IPS-20b (cell line): Measurements from ENCODE around the gene GPATCH2L.

ENCODE experiments used
- H3K27ac ChIP-seq: one replicate; pipeline ENCODE4 v1.5.1; 2013; ENCODE audit warnings: low read length
- H3K27me3 ChIP-seq: 2 replicates; pipeline ENCODE4 v1.6.1; 2013; ENCODE audit warnings: mild to moderate bottlenecking, low read length, inconsistent platforms; ENCODE audit not compliant: insufficient read depth
- H3K36me3 ChIP-seq: 2 replicates; pipeline ENCODE4 v1.6.1; 2013; ENCODE audit warnings: low read depth, mild to moderate bottlenecking, inconsistent platforms, low read length, moderate library complexity; ENCODE audit not compliant: insufficient read depth
- H3K4me1 ChIP-seq: 2 replicates; pipeline ENCODE4 v1.6.1; 2013; ENCODE audit warnings: mild to moderate bottlenecking, control low read depth, inconsistent platforms, low read length, moderate library complexity; ENCODE audit not compliant: insufficient read depth
- H3K4me3 ChIP-seq: 2 replicates; pipeline ENCODE4 v1.5.1; 2013; ENCODE audit warnings: mild to moderate bottlenecking, low read length, inconsistent platforms
- H3K9ac ChIP-seq: 2 replicates; pipeline ENCODE4 v1.6.1; 2013; ENCODE audit warnings: low read depth, mild to moderate bottlenecking, inconsistent platforms, low read length, moderate library complexity
- H3K9me3 ChIP-seq: 2 replicates; pipeline ENCODE4 v1.6.1; 2013; ENCODE audit warnings: mild to moderate bottlenecking, low read depth, low read length, inconsistent platforms; ENCODE audit not compliant: insufficient read depth

GPATCH2L gene

DNA sequence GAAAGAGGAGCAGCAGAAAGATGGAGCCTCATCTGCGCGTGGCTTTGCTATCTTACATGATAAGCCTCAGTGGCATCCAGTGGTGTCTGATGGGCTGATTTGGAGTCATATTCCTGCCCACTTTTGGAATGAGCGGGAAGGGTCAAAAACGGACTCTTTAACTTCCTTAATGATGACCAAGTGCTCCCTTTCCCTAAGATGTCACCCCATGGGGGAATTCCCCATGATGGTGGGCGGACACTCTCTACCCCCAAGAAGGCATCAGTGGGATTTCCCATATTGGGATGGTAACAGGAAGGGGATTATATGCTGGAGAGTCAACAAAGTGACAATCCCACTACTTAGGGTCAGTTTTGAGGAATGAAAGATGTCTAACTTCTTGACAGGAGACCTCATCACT is 110.9 kb downstream of the GPATCH2L start:
- peaks cover 7% of the 10 kb centered on the region; the same call in 1 of the 2 replicates for H3K4me1 ChIP-seq
- no peak overlapping the region for H3K9ac ChIP-seq
- no peak overlapping the region for H3K4me3 ChIP-seq
- H3K36me3 ChIP-seq = no peaks in the 10 kb centered on the region
- no peak overlapping the region for H3K27ac ChIP-seq
- H3K27me3 ChIP-seq = peaks cover 21% of the 10 kb centered on the region; the same call in 1 of the 2 replicates
- no peaks in the 10 kb centered on the region for H3K9me3 ChIP-seq
